Nephron (organoid): ENCODE results near the gene SVEP1.

Experiments used
- H3K27ac Mint-ChIP-seq, 3 experiments: 2 replicates each; pipeline ENCODE4 v1.8.0; 2020; ENCODE audit warnings: mixed read lengths in 3 of 3, mild to moderate bottlenecking in 2 of 3, moderate library complexity in 1 of 3
- H3K27me3 Mint-ChIP-seq: 2 replicates; pipeline ENCODE4 v1.8.0; 2021; ENCODE audit warnings: low read depth, mild to moderate bottlenecking, moderate library complexity, mixed read lengths
- H3K36me3 Mint-ChIP-seq: 2 replicates; pipeline ENCODE4 v1.8.0; 2020; ENCODE audit warnings: low read depth, mixed read lengths
- H3K4me1 Mint-ChIP-seq: 2 replicates; pipeline ENCODE4 v1.8.0; 2020; ENCODE audit warnings: mixed read lengths
- H3K4me3 Mint-ChIP-seq, 3 experiments: 2 replicates each; pipeline ENCODE4 v1.8.0; 2020; ENCODE audit warnings: mild to moderate bottlenecking in 3 of 3, mixed read lengths in 3 of 3, moderate library complexity in 2 of 3
- H3K9me3 Mint-ChIP-seq: 2 replicates; pipeline ENCODE4 v1.8.0; 2020; ENCODE audit warnings: mixed read lengths
- TF ChIP-seq, protein P1 (sequence below), 3 experiments: fragments of 200-600 bp; sonication (generic); IDR thresholded peaks; one replicate each; pipeline ENCODE4 v1.5.0; 2021; ENCODE audit warnings: antibody characterized with exemption in 3 of 3; ENCODE audit not compliant: unreplicated experiment in 3 of 3

SVEP1 gene

DNA sequence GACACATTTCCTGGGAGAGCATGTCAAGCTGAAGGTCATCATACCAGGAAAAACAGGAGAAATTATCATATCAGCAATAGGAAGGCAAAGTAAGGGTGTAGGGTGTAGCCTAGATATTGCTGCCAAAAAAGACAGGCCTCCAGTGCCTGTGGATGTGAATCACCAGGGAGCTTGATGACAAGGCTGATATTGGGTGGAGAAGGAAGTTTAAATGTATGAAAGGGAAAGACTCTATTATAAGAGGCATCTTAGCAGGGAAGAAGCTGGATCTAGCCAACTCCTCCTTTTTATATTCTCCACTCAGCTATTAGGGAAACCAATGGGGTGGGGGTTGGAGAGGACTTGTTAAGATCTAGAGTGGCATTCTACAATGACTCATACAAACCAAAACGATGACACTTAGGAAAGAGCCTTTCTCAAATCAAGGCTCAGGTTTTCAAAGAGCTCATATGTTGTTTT is 228.5 kb downstream of the SVEP1 start:
- H3K36me3 Mint-ChIP-seq: no peaks in the 10 kb centered on the region
- H3K27ac Mint-ChIP-seq: peak overlapping the region in 1 of 3 experiments; percentile 52
- no peak overlapping the region for H3K4me3 Mint-ChIP-seq
- H3K27me3 Mint-ChIP-seq: no peaks in the 10 kb centered on the region
- TF ChIP-seq, protein P1, sequence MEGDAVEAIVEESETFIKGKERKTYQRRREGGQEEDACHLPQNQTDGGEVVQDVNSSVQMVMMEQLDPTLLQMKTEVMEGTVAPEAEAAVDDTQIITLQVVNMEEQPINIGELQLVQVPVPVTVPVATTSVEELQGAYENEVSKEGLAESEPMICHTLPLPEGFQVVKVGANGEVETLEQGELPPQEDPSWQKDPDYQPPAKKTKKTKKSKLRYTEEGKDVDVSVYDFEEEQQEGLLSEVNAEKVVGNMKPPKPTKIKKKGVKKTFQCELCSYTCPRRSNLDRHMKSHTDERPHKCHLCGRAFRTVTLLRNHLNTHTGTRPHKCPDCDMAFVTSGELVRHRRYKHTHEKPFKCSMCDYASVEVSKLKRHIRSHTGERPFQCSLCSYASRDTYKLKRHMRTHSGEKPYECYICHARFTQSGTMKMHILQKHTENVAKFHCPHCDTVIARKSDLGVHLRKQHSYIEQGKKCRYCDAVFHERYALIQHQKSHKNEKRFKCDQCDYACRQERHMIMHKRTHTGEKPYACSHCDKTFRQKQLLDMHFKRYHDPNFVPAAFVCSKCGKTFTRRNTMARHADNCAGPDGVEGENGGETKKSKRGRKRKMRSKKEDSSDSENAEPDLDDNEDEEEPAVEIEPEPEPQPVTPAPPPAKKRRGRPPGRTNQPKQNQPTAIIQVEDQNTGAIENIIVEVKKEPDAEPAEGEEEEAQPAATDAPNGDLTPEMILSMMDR (IDR thresholded peaks at IDR 0.05; ENCODE audit: unreplicated experiment in 3 of 3): no peak
- peaks cover 14% of the 10 kb centered on the region for H3K4me1 Mint-ChIP-seq
- no peaks in the 10 kb centered on the region for H3K9me3 Mint-ChIP-seq

DNA sequence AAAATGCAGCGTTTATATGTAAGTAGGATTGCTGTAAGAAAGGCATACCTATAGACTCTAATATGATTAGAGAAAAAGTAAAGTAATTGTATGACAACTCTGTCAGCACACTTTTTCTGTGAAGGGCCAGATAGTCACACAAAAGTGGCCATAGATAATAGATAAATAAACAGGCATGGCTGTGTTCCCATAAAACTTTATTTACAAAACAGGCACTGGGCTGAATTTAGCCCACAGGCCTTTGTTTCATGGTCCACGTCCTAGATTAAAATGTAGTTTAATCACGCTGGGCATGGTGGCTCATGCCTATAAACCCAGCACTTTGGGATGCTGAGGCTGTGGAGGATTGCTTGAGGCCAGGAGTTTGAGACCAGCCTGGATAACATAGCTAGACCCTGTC is 233.2 kb downstream of the SVEP1 start:
- TF ChIP-seq, protein P1 (IDR thresholded peaks at IDR 0.05; ENCODE audit: unreplicated experiment in 3 of 3): no peak
- Mint-ChIP-seq H3K9me3 (no peaks in the 10 kb centered on the region), H3K27ac (no peak overlapping the region), H3K36me3 (no peaks in the 10 kb centered on the region), H3K4me1 (peaks cover 14% of the 10 kb centered on the region), H3K4me3 (no peak overlapping the region), H3K27me3 (no peaks in the 10 kb centered on the region)

DNA sequence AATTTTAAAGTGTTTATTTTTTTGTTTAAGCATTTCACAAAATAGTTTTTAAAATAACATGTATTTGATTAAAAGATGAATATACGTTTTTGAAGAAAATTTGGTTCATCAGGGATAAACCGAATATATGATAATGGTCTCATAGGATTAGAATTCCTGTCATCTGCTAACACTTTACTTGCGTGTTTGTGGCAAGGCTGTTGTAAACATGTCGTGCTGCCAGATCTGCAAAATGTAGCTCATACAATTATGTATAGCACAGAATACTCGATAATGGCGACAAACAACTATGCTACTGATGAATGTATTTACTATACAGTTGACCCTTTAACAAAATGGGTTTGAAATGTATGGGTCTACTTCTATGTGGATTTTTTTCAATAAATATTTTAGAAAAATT is 234.7 kb downstream of the SVEP1 start:
- Mint-ChIP-seq H3K9me3 (no peaks in the 10 kb centered on the region), H3K4me1 (peaks cover 4% of the 10 kb centered on the region), H3K27ac (no peak overlapping the region), H3K4me3 (no peak overlapping the region), H3K27me3 (no peaks in the 10 kb centered on the region), H3K36me3 (no peaks in the 10 kb centered on the region)
- TF ChIP-seq, protein P1 (IDR thresholded peaks at IDR 0.05; ENCODE audit: unreplicated experiment in 3 of 3): no peak

DNA sequence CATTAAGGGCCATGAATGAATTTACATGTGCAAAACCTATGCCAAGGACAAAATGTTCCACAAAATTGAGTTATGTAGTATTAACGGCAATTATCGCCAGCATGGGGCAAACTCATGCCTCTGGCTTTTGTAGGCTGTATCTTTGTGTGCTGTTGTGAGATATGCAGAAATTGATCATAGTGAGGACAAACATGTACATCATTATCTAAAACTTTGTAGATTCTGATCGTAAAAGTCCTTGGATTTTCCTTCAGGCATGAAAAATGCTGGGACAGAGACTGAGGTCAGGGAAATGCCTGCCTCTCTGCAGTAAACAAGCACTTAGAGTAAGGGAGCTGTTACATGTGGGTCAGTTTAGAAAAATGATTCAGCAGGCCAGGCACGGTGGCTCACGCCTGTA is 236.0 kb downstream of the SVEP1 start:
- Mint-ChIP-seq H3K9me3 (no peaks in the 10 kb centered on the region), H3K27ac (no peak overlapping the region), H3K27me3 (no peaks in the 10 kb centered on the region), H3K4me1 (no peaks in the 10 kb centered on the region), H3K4me3 (no peak overlapping the region), H3K36me3 (no peaks in the 10 kb centered on the region)
- TF ChIP-seq, protein P1 (IDR thresholded peaks at IDR 0.05; ENCODE audit: unreplicated experiment in 3 of 3): no peak

DNA sequence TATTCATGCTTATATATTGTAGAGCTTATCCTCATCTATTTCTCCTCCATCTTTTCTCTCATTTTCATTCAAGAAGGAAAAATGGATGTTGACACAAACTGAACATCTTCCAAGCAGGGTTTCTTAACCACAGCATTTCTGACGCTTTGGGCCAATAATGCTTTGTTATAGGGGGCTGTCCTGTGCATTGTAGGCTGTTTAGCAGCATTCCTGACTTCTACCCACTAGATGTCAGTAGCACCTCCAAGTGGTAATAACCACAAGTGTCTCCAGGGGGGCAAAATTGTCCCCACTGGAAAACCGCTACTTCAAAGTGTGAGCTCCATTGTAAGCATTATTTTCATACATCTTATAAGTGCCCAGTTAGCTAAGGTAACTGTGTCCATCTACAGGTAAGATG is 239.2 kb downstream of the SVEP1 start:
- TF ChIP-seq, protein P1 (IDR thresholded peaks at IDR 0.05; ENCODE audit: unreplicated experiment in 3 of 3): no peak
- H3K36me3 Mint-ChIP-seq: no peaks in the 10 kb centered on the region
- peak overlapping the region in 1 of 3 experiments; percentile 29 for H3K27ac Mint-ChIP-seq
- no peak overlapping the region for H3K4me3 Mint-ChIP-seq
- H3K27me3 Mint-ChIP-seq: no peaks in the 10 kb centered on the region
- H3K4me1 Mint-ChIP-seq: peaks cover 9% of the 10 kb centered on the region
- H3K9me3 Mint-ChIP-seq: no peaks in the 10 kb centered on the region

DNA sequence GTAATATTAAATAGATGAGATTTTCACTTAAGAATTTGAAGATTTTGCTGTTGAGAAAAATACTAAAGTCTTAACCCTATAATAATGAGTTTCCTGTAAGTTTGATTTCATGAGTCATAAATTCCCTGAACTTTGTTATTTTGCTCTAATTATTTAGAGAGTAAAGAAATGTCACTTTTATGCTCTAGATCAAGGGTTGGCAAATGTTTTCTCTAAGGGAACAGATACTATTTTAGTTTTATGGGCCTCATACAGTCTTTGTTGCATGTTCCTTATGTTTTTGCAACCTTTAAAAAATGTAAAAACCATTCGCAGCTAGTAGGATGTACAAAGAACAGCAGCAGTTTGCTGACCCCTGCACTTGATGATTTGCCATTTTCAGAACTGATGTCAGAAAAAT is 241.4 kb downstream of the SVEP1 start:
- Mint-ChIP-seq H3K27me3 (no peaks in the 10 kb centered on the region), H3K4me3 (no peak overlapping the region), H3K36me3 (no peaks in the 10 kb centered on the region)

More for the DNA sequence above, 241.4 kb downstream of the SVEP1 start:
- Mint-ChIP-seq H3K9me3 (no peaks in the 10 kb centered on the region), H3K27ac (peak overlapping the region; percentile 62 to 81 (median 62)), H3K4me1 (peaks cover 9% of the 10 kb centered on the region)
- TF ChIP-seq, protein P1 (IDR thresholded peaks at IDR 0.05; ENCODE audit: unreplicated experiment in 3 of 3): no peak
